GM23248 (cell line): Measurements from ENCODE around the gene TNIK.

Source experiments
- EZH2 ChIP-seq: fragments of 200-600 bp; sonication (generic); IDR thresholded peaks from 2 replicates; pipeline ENCODE4 v1.6.1; 2018; ENCODE audit warnings: antibody characterized with exemption, mild to moderate bottlenecking; ENCODE audit not compliant: insufficient read depth, poor library complexity, severe bottlenecking
- EZH2phosphoT487 ChIP-seq: fragments of 200-600 bp; sonication (generic); IDR thresholded peaks from 2 replicates; pipeline ENCODE4 v1.6.1; 2018; ENCODE audit warnings: antibody characterized with exemption, moderate library complexity, mild to moderate bottlenecking, low read depth; ENCODE audit not compliant: insufficient read depth

- TF ChIP-seq EZH2, result no peak
- no peak for TF ChIP-seq EZH2phosphoT487
Measured at GRCh38 chr3:171376596-171376947, 83.6 kb downstream of the TNIK start.
